Umbilical cord (tissue), 2 donors: Measurements from ENCODE around the gene UGT3A2. TPM values are rescaled to one million over a fixed set of nuclear protein-coding genes. Genes with fewer than 3 reads are reported as not detected.
"Not testable (repeated sequence)": the region's sequence is repeated elsewhere in the genome, so short reads cannot be mapped to it uniquely, and the experiment has no call there.

ENCODE experiments used
- DNase-seq: peaks from one replicate; pipeline ENCODE4 v3.0.0-alpha.2; 2015; ENCODE audit warnings: low spot score
- total RNA-seq: library from RNA; depleted of rRNA; stranded (reverse); fragments of >200 nt; gene quantifications from one replicate; pipeline ENCODE4 v1.2.3, GENCODE V29; 2014; ENCODE audit warnings: low replicate concordance; ENCODE audit not compliant: insufficient read depth

Gene UGT3A2
- total RNA-seq, 1 donor from 2014 or later = not detected

- DNase-seq = no peak
These were observed 12.0 kb downstream of the UGT3A2 start for GRCh38 chr5:36054647-36055046.

DNA sequence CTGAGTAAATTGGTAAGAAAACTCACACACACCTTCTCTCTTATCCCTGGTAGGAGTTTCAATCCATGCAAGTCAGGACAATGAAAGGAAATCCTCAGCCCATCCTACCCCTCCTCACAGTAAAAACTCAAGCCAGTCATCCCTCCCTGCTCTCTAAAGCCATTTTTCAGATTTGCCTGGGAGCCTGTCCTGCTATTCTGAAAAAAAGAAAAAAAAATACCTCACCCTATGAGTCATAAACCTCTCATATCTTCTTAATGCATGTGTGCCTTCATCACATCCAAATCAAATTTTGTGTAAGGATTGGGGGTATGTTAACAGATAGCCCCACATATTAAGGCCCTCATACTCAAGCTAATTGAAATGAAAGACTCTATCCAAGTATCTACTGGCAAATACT lies 14.1 kb downstream of the UGT3A2 start:
- peak; percentile 15 for DNase-seq

- DNase-seq = no peak
These were observed 16.7 kb downstream of the UGT3A2 start for GRCh38 chr5:36049949-36050348.

GRCh38 chr5:36047384-36048160 lies 19.1 kb downstream of the UGT3A2 start:
- DNase-seq = no peak

DNA sequence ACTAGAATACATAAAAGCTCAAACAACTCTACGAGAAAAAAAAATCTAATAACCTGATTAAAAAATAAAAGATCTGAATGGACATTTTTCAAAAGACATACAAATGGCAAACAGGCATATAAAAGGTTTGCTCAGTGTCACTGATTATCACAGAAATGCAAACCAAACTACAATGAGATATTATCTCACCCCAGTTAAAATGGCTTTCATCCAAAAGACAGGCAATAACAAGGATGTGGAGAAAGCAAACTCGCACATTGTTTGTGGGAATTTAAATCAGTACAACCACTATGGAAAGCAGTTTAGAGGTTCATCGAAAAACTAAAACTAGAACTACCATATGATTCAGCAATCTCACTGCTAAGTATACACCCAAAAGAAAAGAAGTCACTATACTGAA lies 20.8 kb downstream of the UGT3A2 start:
- DNase-seq = no peak

GRCh38 chr5:36041537-36041845 lies 25.2 kb downstream of the UGT3A2 start:
- DNase-seq = no peak

DNA sequence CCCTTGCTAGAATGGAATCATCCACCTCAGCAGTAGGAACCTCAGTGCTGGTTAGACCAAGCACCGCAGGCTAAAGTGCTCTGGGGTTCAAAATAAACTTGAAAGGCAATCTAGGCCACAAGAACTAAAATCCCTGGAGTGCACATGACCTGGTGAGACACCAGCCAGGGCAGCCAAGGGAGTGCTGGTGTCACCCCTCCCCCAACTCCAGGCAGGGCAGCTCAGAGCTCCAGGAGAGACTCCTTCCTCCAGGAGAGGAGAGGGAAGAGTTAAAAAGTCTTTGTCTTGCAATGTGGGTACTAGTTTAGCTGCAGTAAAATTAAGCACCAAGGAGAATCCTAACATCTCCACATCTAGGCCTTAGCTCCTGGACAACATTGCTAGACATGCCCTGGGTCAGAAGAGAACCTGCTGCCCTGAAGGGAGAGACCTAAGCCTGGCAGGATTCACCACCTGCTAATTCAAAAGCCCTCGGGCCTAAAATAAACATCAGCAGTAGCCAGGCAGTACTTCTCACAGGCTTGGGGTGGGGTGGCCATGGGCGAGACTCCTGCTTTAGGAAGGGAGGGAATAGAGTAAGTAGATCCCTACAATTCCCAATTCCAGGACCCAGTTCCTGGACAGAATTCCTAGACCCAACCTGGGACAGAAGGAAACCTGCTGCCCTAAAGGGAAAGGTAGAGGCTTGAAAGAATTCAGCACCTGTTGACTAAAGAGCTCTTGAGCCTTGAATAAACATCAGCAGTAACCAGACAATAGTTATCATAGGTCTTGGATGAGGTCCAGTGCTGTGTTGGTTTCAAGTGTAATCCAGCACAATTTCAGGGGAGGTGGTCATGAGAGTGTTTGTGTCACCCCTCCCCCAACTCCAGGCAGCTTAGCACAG lies 25.8 kb downstream of the UGT3A2 start:
- no peak for DNase-seq

DNA sequence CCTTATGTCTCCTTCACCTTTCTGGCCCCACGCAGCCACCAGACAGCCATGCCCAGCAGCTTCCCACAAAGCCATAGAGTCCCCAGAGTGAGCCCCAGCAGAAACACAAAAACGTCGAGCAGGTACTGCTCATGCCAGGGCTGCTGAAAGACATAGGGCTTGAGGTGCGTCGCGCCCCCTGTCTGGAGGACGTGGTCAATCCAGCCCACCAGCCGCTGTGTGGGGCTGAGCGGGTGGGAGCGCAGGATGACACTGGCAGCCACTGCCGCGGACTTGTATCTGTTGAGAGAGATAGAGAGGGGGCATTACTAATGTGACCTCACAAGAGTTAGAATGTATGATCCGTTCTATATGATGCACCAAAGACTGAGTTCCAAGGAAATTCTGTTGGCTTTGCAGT lies 31.0 kb downstream of the UGT3A2 start:
- no peak for DNase-seq

DNA sequence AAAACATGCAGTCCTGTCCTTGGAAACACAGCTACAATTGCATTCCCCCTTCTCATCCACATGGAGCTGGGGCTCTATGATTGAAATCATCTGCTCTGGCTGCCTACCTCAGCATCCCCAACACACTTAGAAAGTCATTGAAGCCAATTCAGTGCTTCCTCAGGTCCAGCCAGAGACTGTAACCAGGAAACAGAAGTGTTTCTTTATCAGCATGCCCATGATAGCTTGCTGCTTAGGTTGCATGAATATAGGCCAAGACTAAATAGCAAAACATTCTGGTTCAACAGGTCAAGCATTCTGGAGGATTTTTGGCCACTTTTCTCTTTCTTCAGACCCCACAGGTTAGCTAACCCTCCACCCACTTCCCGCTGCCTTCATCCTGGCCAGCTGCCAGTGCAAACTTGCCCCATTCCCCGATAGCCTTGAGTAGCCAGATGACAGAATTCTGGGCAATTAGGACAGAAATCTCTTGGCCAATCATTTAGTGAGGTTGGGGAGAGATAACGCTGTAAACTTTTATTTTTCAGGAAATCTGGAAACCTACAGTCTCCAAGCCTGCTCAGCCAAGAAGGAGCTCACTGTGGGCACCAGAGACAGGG lies 32.0 kb downstream of the UGT3A2 start:
- DNase-seq = not testable (repeated sequence)

DNA sequence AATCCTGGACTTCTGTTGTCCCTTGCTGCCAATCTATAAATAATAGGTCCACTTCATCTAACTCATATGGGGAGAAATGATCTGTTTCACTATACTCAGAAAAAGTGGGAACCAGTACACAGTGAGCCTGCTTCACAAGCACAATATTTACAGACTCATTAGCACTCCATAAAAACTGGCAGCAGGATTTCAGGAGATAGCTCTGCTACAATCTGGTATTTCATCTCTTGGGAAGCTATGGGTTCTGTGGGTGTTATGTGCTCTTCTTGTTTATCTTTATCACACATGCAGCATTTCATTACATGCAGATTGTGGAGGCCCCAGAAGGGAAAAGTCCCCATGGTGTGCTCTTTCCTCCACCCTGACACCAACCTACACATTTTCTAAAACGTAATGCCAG lies 33.2 kb downstream of the UGT3A2 start:
- peak; percentile 34 for DNase-seq

- DNase-seq = no peak
These were observed 33.6 kb downstream of the UGT3A2 start for GRCh38 chr5:36033047-36033446.

DNA sequence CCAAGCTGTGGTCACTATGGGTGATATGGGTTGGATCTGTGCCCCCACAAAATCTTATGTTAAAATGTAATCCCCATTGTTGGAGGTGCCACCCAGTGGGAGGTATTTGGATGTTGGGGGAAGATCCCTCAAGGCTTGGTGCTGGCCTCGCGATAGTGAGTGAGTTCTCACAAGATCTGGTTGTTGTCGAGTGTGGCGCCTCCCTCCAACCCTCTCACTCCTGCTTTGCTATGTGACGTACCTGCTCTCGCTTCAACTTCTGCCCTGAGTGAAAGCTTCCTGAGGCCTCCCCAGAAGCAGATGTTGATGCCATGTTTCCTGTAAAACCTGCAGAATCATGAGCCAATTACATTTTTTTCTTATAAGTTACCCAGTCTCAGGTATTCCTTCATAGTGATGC lies 35.5 kb downstream of the UGT3A2 start:
- no peak for DNase-seq

DNA sequence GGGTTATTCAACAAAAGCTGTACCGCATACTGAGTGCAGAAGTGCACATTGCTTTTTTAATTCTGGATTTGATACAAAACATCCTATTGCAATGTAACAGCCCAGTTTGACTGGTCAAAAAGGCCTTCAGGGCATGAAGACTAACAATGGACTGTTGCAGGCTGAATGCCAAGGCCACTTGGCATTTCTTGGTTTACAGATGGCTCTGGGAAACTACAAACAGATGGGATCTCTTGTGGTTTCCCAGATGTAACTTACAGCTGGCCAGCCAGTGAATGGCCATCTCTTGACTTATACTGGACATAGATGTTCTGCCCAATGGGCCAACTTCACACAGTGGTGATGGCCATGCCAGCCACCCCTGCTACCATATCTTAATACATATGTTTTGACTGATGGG lies 36.8 kb downstream of the UGT3A2 start:
- no peak for DNase-seq

GRCh38 chr5:36028816-36029465 lies 37.7 kb downstream of the UGT3A2 start:
- DNase-seq = no peak

GRCh38 chr5:36027711-36028110 lies 39.0 kb downstream of the UGT3A2 start:
- DNase-seq = no peak

- DNase-seq = no peak
These were observed 39.8 kb downstream of the UGT3A2 start for GRCh38 chr5:36026706-36027465.

DNA sequence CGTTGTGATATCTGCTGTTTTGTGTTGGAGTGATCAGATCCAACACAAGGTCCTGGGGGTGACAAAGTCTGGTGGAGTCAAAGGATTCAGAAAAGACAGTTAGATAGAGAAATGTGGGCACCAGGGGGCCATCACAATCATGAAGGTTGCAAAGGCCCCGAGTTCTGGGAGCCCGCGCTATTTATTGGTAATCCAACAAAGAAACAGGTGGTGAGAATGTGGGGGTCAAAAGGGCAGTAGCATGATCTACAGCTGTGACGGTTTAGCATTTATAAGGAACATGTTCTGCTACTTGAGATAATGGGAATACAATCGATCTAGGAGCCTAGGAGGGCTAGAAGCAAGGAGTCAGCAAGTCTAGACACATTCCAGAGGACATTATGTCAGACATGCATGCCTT lies 44.4 kb downstream of the UGT3A2 start:
- not testable (repeated sequence) for DNase-seq

GRCh38 chr5:36019584-36019983 lies 47.1 kb downstream of the UGT3A2 start:
- not testable (repeated sequence) for DNase-seq

GRCh38 chr5:36017622-36018021 lies 49.1 kb downstream of the UGT3A2 start:
- DNase-seq = peak; percentile 13

DNA sequence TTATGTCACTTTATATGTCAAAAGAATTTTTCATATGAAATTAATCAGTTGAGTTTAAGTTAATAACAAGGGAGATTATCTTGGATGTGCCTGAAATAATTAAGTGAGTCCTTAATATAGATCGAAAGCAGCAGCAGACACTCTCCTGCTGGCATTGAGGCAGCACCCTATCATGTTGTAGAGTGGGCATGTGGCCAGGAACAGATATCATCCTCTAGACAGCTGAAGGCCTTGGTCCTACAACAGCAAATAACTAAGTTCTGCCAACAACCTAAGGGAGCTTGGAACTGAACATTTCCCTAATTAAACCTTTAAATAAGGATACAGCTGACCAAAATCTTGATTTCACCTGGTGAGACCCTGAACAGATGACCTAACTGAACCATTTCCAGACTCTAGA lies 49.7 kb downstream of the UGT3A2 start:
- no peak for DNase-seq

- DNase-seq = no peak
These were observed 53.5 kb downstream of the UGT3A2 start for GRCh38 chr5:36013182-36013581.
